ENCODE results near the gene GTF3C4.

GRCh38 chr9:132711846-132712245 lies 41.6 kb downstream of the GTF3C4 start:
- TF ChIP-seq CTCF (conservative IDR thresholded peaks at IDR 0.05; ENCODE audit: low read depth, low read length), result no peak
- TF ChIP-seq EZH2 (IDR thresholded peaks at IDR 0.05; ENCODE audit: borderline replicate concordance, low read depth, low read length, poor library complexity, severe bottlenecking), result no peak

Measured in A673 (cell line).